SU-DHL-6 (cell line): ENCODE measurements around the gene CNTNAP5.

ENCODE experiments used
- H2AFZ ChIP-seq: fragments of 200-600 bp; sonication (generic); 2 replicates; pipeline ENCODE4 v1.6.1; 2014; ENCODE audit warnings: low read depth, mild to moderate bottlenecking, moderate library complexity, mixed read lengths, antibody characterized with exemption, low read length; ENCODE audit not compliant: severe bottlenecking
- H3F3A ChIP-seq: fragments of 200-600 bp; shearing (Covaris generic); 2 replicates; pipeline ENCODE4 v1.6.0; 2016; ENCODE audit warnings: antibody characterized with exemption, mild to moderate bottlenecking; ENCODE audit not compliant: insufficient read depth
- H3K27ac ChIP-seq: fragments of 200-600 bp; sonication (generic); 2 replicates; pipeline ENCODE4 v1.5.1; 2016; ENCODE audit warnings: low read depth, mild to moderate bottlenecking, low read length, moderate library complexity, mixed read lengths
- H3K27me3 ChIP-seq: fragments of 200-600 bp; sonication (generic), shearing (Covaris generic); 2 replicates; pipeline ENCODE4 v1.6.0; 2014; ENCODE audit warnings: mild to moderate bottlenecking, low read length
- H3K36me3 ChIP-seq: fragments of 200-600 bp; sonication (generic); 2 replicates; pipeline ENCODE4 v1.6.1; 2014; ENCODE audit warnings: mild to moderate bottlenecking, low read length, mixed read lengths
- H3K4me2 ChIP-seq: fragments of 300-600, 200-600 bp; shearing (Covaris generic), sonication (generic); 2 replicates; pipeline ENCODE4 v1.6.0; 2014; ENCODE audit warnings: low read length, low read depth, mild to moderate bottlenecking; ENCODE audit not compliant: poor library complexity, severe bottlenecking
- H3K4me3 ChIP-seq: fragments of 200-600 bp; sonication (generic); 2 replicates; pipeline ENCODE4 v1.5.1; 2014; ENCODE audit warnings: antibody characterized with exemption, low read length, mild to moderate bottlenecking, mixed read lengths; ENCODE audit not compliant: insufficient read depth, poor library complexity, severe bottlenecking
- H3K79me2 ChIP-seq: fragments of 200-600 bp; sonication (generic); 2 replicates; pipeline ENCODE4 v1.6.1; 2014; ENCODE audit warnings: mild to moderate bottlenecking, low read length, moderate library complexity; ENCODE audit not compliant: insufficient read depth
- H3K9ac ChIP-seq: fragments of 200-600 bp; sonication (generic); 2 replicates; pipeline ENCODE4 v1.7.0; 2014; ENCODE audit warnings: mild to moderate bottlenecking, low read length
- H3K9me2 ChIP-seq: fragments of 200-600 bp; sonication (generic); replicated peaks from 2 replicates; pipeline ENCODE4 v1.6.1; 2014; ENCODE audit warnings: low read length; ENCODE audit not compliant: insufficient read depth
- H3K9me3 ChIP-seq: fragments of 200-600 bp; sonication (generic); 2 replicates; pipeline ENCODE4 v1.6.1; 2014; ENCODE audit warnings: low read length, mixed read lengths; ENCODE audit not compliant: insufficient read depth
- H4K20me1 ChIP-seq: fragments of 200-600 bp; sonication (generic); 2 replicates; pipeline ENCODE4 v1.6.1; 2014; ENCODE audit warnings: low read depth, mild to moderate bottlenecking, antibody characterized with exemption, low read length, moderate library complexity, mixed read lengths
- CTCF ChIP-seq: fragments of 200-600 bp; sonication (generic); IDR thresholded peaks from one replicate; pipeline ENCODE4 v1.5.1; 2017; ENCODE audit warnings: antibody characterized with exemption, mild to moderate bottlenecking, low read length, moderate library complexity; ENCODE audit not compliant: insufficient read depth, poor library complexity, severe bottlenecking
- EZH2phosphoT487 ChIP-seq: fragments of 200-600 bp; sonication (generic), shearing (Covaris generic); conservative IDR thresholded peaks from 2 replicates; pipeline ENCODE4 v1.6.1; 2018; ENCODE audit warnings: mild to moderate bottlenecking, antibody characterized with exemption, low read length, moderate library complexity, mixed read lengths

Gene CNTNAP5

DNA sequence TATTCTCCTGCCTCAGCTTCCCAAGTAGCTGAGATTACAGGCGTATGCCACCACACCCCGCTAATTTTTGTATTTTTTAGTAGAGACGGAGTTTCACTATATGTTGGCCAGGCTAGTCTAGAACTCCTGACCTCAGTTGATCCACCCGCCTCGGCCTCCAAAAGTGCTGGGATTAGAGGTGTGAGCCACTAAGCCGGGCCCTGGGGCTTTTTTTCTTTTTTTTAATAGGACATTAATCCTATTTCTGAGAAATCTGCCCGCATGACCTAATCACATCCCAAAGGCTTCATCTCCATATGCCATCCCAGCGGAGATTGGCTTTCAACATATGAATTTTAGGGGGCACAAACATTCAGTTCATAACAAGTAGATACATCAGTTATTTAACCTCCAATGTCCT is 128.6 kb downstream of the CNTNAP5 start:
- Histone ChIP-seq H3K79me2 (no peaks in the 10 kb centered on the region), H3F3A (no peaks in the 10 kb centered on the region), H3K27ac (no peak overlapping the region), H3K4me3 (no peak overlapping the region), H3K9me2 (no peaks in the 10 kb centered on the region), H3K4me2 (no peak overlapping the region), H2AFZ (no peak overlapping the region), H3K36me3 (no peaks in the 10 kb centered on the region), H3K27me3 (no peaks in the 10 kb centered on the region), H3K9me3 (no peaks in the 10 kb centered on the region), H3K9ac (no peak overlapping the region), H4K20me1 (no peaks in the 10 kb centered on the region)
- no peak for TF ChIP-seq CTCF
- TF ChIP-seq EZH2phosphoT487 = no peak

DNA sequence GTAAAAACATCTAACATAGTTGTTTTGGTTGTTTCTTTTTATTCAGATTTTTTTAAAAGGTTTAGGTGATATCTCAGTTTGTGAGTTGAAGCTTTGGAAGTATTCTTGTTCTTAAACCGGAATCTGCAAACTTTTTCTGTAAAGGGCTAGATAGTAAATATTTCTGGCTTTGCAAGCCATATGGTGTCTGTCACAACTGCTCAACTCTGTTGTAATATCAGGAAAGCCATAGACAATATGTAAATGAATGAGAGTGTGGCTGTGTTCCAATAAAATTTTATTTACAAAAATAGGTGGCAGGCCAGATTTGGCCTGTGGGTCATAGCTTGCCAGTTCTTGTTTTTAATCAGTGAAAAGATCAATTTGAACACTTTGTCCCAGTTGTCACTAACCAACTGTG is 134.1 kb downstream of the CNTNAP5 start:
- H3K4me2 ChIP-seq = no peak overlapping the region
- H3K4me3 ChIP-seq = no peak overlapping the region
- H2AFZ ChIP-seq = no peak overlapping the region
- no peaks in the 10 kb centered on the region for H3F3A ChIP-seq
- no peaks in the 10 kb centered on the region for H3K9me3 ChIP-seq
- no peak overlapping the region for H3K27ac ChIP-seq
- no peak for TF ChIP-seq CTCF
- no peak for TF ChIP-seq EZH2phosphoT487
- H3K27me3 ChIP-seq = no peaks in the 10 kb centered on the region
- H4K20me1 ChIP-seq = no peaks in the 10 kb centered on the region
- no peaks in the 10 kb centered on the region for H3K36me3 ChIP-seq
- no peak overlapping the region for H3K9ac ChIP-seq
- H3K79me2 ChIP-seq = no peaks in the 10 kb centered on the region
- H3K9me2 ChIP-seq = no peaks in the 10 kb centered on the region

- H3K36me3 ChIP-seq = no peaks in the 10 kb centered on the region
Measured at GRCh38 chr2:124161542-124161941, 136.5 kb downstream of the CNTNAP5 start.

More at GRCh38 chr2:124161542-124161941, 136.5 kb downstream of the CNTNAP5 start:
- Histone ChIP-seq H3K9ac (no peak overlapping the region), H3K27me3 (no peaks in the 10 kb centered on the region), H3K79me2 (no peaks in the 10 kb centered on the region), H3K27ac (no peak overlapping the region), H4K20me1 (no peaks in the 10 kb centered on the region), H2AFZ (no peak overlapping the region), H3F3A (no peaks in the 10 kb centered on the region), H3K4me2 (no peak overlapping the region), H3K9me2 (no peaks in the 10 kb centered on the region), H3K4me3 (no peak overlapping the region), H3K9me3 (no peaks in the 10 kb centered on the region)
- TF ChIP-seq CTCF (no peak), EZH2phosphoT487 (no peak)
